Small intestine (tissue), 7 donors: ENCODE results near the gene CABLES1. TPM values are rescaled to one million over a fixed set of nuclear protein-coding genes. Genes with fewer than 3 reads are reported as not detected.
"Not testable (repeated sequence)": the region's sequence is repeated elsewhere in the genome, so short reads cannot be mapped to it uniquely, and the experiment has no call there.

Experiments used
- DNase-seq, 2 donors: peaks; one replicate each; pipeline versions ENCODE4 v3.0.0 to v3.0.0-alpha.2; 2013
- FAIRE-seq: peaks from 2 replicates; lab custom pipeline; 2012; peaks lifted over from hg19 to GRCh38; lab: Jason Lieb, UNC
- H3K27ac ChIP-seq, 3 donors: one replicate each; pipeline ENCODE4 v1.5.1; 2013; ENCODE audit warnings: low read length in 2 of 3, mild to moderate bottlenecking in 2 of 3, control low read depth in 1 of 3, inconsistent platforms in 1 of 3, low read depth in 1 of 3, moderate library complexity in 1 of 3
- H3K27me3 ChIP-seq, 3 donors: one replicate each; pipeline ENCODE4 v1.6.1; 2013; ENCODE audit warnings: low read length in 3 of 3, inconsistent platforms in 1 of 3; ENCODE audit not compliant: control insufficient read depth in 3 of 3, insufficient read depth in 3 of 3
- H3K36me3 ChIP-seq, 3 donors: one replicate each; pipeline ENCODE4 v1.6.1; 2013; ENCODE audit warnings: low read length in 3 of 3, inconsistent platforms in 1 of 3, low read depth in 1 of 3, mild to moderate bottlenecking in 1 of 3, moderate library complexity in 1 of 3; ENCODE audit not compliant: control insufficient read depth in 3 of 3, insufficient read depth in 2 of 3
- H3K4me1 ChIP-seq, 3 donors: one replicate each; pipeline ENCODE4 v1.6.1; 2013; ENCODE audit warnings: low read length in 2 of 3, inconsistent platforms in 1 of 3, low read depth in 1 of 3, mild to moderate bottlenecking in 1 of 3, moderate library complexity in 1 of 3; ENCODE audit not compliant: control insufficient read depth in 3 of 3, insufficient read depth in 2 of 3
- H3K4me3 ChIP-seq, 3 donors: one replicate each; pipeline ENCODE4 v1.5.1; 2013; ENCODE audit warnings: low read length in 3 of 3, control low read depth in 1 of 3, inconsistent platforms in 1 of 3, low read depth in 1 of 3, mild to moderate bottlenecking in 1 of 3, moderate library complexity in 1 of 3
- H3K9me3 ChIP-seq, 2 donors: one replicate each; pipeline ENCODE4 v1.6.1; 2013; ENCODE audit warnings: low read depth in 1 of 2, low read length in 1 of 2; ENCODE audit not compliant: control insufficient read depth in 2 of 2, insufficient read depth in 1 of 2
- WGBS, 3 donors: extraction: QIAGEN DNeasy Blood & Tissue Kit; methylation state at CpG; one replicate each; pipeline ENCODE4 v1.1.7; 2013; 5-methylcytosine and 5-hydroxymethylcytosine counted together
- polyA plus RNA-seq, 4 donors: library from polyadenylated mRNA; stranded (reverse) in 3 of 4; unstranded in 1 of 4; fragments of 200-250 nt in 3 of 4; fragments of 120-200 nt in 1 of 4; gene quantifications; one replicate each; pipeline versions ENCODE4 v1.2.1 to v1.2.3, GENCODE V29; 2013
- donor health status: healthy with polysubstance abuse.
- donor health status: control.
- donor health status: control.
- donor health status: Bipolar disorder and iron deficiency.
- donor health status: healthy.

CABLES1 gene
- polyA plus RNA-seq, 4 donors, result 6.9 to 11.7 (median 8.5) TPM

- FAIRE-seq, result no peak
- Histone ChIP-seq H3K27me3 (no peaks in the 10 kb centered on the region), H3K27ac (no peak overlapping the region), H3K9me3 (peaks cover 0 to 2% of the 10 kb centered on the region in 2 donors), H3K36me3 (peaks cover 0 to 51% (median 0%) of the 10 kb centered on the region in 3 donors), H3K4me1 (peaks cover 0 to 7% (median 4%) of the 10 kb centered on the region in 3 donors), H3K4me3 (no peak overlapping the region)
- WGBS, 3 donors, result 92 to 97% (median 92%) methylated on average over 10 of the region's 10 CpGs
- DNase-seq, result no peak
These were observed 104.8 kb downstream of the CABLES1 start for GRCh38 chr18:23239885-23240608.

- Histone ChIP-seq H3K4me1 (peaks cover 0 to 7% (median 4%) of the 10 kb centered on the region in 3 donors), H3K36me3 (peaks cover 0 to 53% (median 0%) of the 10 kb centered on the region in 3 donors), H3K27me3 (no peaks in the 10 kb centered on the region), H3K9me3 (peaks cover 0 to 2% of the 10 kb centered on the region in 2 donors), H3K27ac (no peak overlapping the region), H3K4me3 (no peak overlapping the region)
- FAIRE-seq (no peak), DNase-seq (no peak)
- WGBS, 3 donors, result 72 to 86% (median 85%) methylated on average over 4 of the region's 4 CpGs
These were observed 105.3 kb downstream of the CABLES1 start for GRCh38 chr18:23240609-23240930.

- not testable (repeated sequence) for H3K27me3 ChIP-seq, H3K9me3 ChIP-seq, H3K4me3 ChIP-seq, FAIRE-seq, H3K4me1 ChIP-seq
- WGBS, 3 donors, result 30 to 63% (median 41%) methylated on average over 11 of the region's 11 CpGs
- H3K36me3 ChIP-seq, result peaks cover 0 to 51% (median 0%) of the 10 kb centered on the region in 3 donors
- peak in 1 of 2 donors; percentile 23 for DNase-seq
- H3K27ac ChIP-seq, result peak overlapping the region in 1 of 3 donors; percentile 37
These were observed 106.7 kb downstream of the CABLES1 start for GRCh38 chr18:23241833-23242496.

- H3K27ac ChIP-seq, result no peak overlapping the region
- WGBS, 3 donors, result 81 to 92% (median 88%) methylated on average over 3 of the region's 3 CpGs
- no peak overlapping the region for H3K4me3 ChIP-seq
- peaks cover 0 to 2% (median 0%) of the 10 kb centered on the region in 3 donors for H3K4me1 ChIP-seq
- no peaks in the 10 kb centered on the region for H3K27me3 ChIP-seq
- FAIRE-seq (no peak), DNase-seq (no peak)
- H3K36me3 ChIP-seq, result peaks cover 0 to 52% (median 0%) of the 10 kb centered on the region in 3 donors
- H3K9me3 ChIP-seq, result peaks cover 0 to 2% of the 10 kb centered on the region in 2 donors
These were observed 107.9 kb downstream of the CABLES1 start for GRCh38 chr18:23243178-23243577.

- H3K4me1 ChIP-seq, result peaks cover 0 to 2% (median 0%) of the 10 kb centered on the region in 3 donors
- H3K27me3 ChIP-seq, result no peaks in the 10 kb centered on the region
- FAIRE-seq (no peak), DNase-seq (no peak)
- no peak overlapping the region for H3K4me3 ChIP-seq
- no peak overlapping the region for H3K27ac ChIP-seq
- peaks cover 0 to 3% of the 10 kb centered on the region in 2 donors for H3K9me3 ChIP-seq
- H3K36me3 ChIP-seq, result peaks cover 0 to 51% (median 0%) of the 10 kb centered on the region in 3 donors
- 93 to 97% (median 94%) methylated on average over 12 of the region's 12 CpGs for WGBS, 3 donors
These were observed 108.5 kb downstream of the CABLES1 start for GRCh38 chr18:23243816-23244215.

GRCh38 chr18:23244401-23244800, 109.1 kb downstream of the CABLES1 start:
- whole genome bisulfite sequencing, 3 donors, result 86 to 89% (median 88%) methylated on average over 12 of the region's 12 CpGs
- Histone ChIP-seq H3K4me3 (no peak overlapping the region), H3K9me3 (peaks cover 0 to 7% of the 10 kb centered on the region in 2 donors), H3K27ac (no peak overlapping the region), H3K4me1 (peaks cover 0 to 2% (median 0%) of the 10 kb centered on the region in 3 donors), H3K36me3 (peaks cover 0 to 53% (median 0%) of the 10 kb centered on the region in 3 donors), H3K27me3 (no peaks in the 10 kb centered on the region)
- no peak for DNase-seq
- FAIRE-seq, result no peak

GRCh38 chr18:23245461-23245860, 110.2 kb downstream of the CABLES1 start:
- peaks cover 0 to 2% (median 0%) of the 10 kb centered on the region in 3 donors for H3K4me1 ChIP-seq
- no peaks in the 10 kb centered on the region for H3K27me3 ChIP-seq
- peaks cover 0 to 11% of the 10 kb centered on the region in 2 donors for H3K9me3 ChIP-seq
- H3K4me3 ChIP-seq, result no peak overlapping the region
- DNase-seq (no peak), FAIRE-seq (no peak)
- 93 to 99% (median 94%) methylated on average over 6 of the region's 6 CpGs for WGBS, 3 donors
- peaks cover 0 to 56% (median 0%) of the 10 kb centered on the region in 3 donors for H3K36me3 ChIP-seq
- no peak overlapping the region for H3K27ac ChIP-seq

- no peaks in the 10 kb centered on the region for H3K27me3 ChIP-seq
- DNase-seq (no peak), FAIRE-seq (no peak)
- no peak overlapping the region for H3K4me3 ChIP-seq
- H3K36me3 ChIP-seq, result peaks cover 0 to 55% (median 0%) of the 10 kb centered on the region in 3 donors
- peaks cover 0 to 1% (median 0%) of the 10 kb centered on the region in 3 donors for H3K4me1 ChIP-seq
- WGBS, 3 donors, result 96 to 100% (median 99%) methylated on average over 10 of the region's 10 CpGs
- no peak overlapping the region for H3K27ac ChIP-seq
- peaks cover 0 to 11% of the 10 kb centered on the region in 2 donors for H3K9me3 ChIP-seq
These were observed 112.0 kb downstream of the CABLES1 start for GRCh38 chr18:23247331-23247730.
